HCT116 (cell line): ENCODE data around the gene ARFRP1. TPM values are rescaled to one million over a fixed set of nuclear protein-coding genes. Genes with fewer than 3 reads are reported as not detected.

Source experiments
- ATAC-seq: fragments of 200-7000 bp; cut with Tn5 transposase; 2 replicates; pipeline ENCODE4 v1.9.1; 2020; ENCODE audit warnings: mild to moderate bottlenecking, moderate library complexity
- BruUV-seq: library from RNA; stranded (reverse); fragments of 400-500 nt; replicated peaks from 2 replicates; lab custom pipeline; 2021; lab: Mats Ljungman, UMichigan
- CTCF ChIA-PET: fragments of 300-600 bp; sonication (Branson Sonifier 250); formaldehyde crosslinking; loops from one replicate; lab custom pipeline; 2021; ENCODE audit warnings: antibody characterized with exemption; lab: Charles Lee
- POLR2A ChIA-PET: fragments of 300-600, 350-600 bp; sonication (Branson Sonifier 250); formaldehyde crosslinking; loops from one replicate; lab custom pipeline; 2021; ENCODE audit warnings: antibody characterized with exemption; lab: Charles Lee
- RAD21 ChIA-PET, 2 experiments: fragments of 300-600 bp; sonication (Branson Sonifier 250); formaldehyde crosslinking; loops; one replicate each; lab custom pipeline; 2023; ENCODE audit warnings: low total read pairs in 2 of 2; ENCODE audit not compliant: uncharacterized antibody in 2 of 2, unreplicated experiment in 2 of 2, low non-redundant PET in 1 of 2; lab: Charles Lee
- DNase-seq: peaks from one replicate; pipeline ENCODE4 v3.0.0-alpha.2; 2010; ENCODE audit warnings: low read depth, low spot score
- H2AFZ ChIP-seq: fragments of 200-600 bp; shearing (Covaris generic), sonication (generic); 2 replicates; pipeline ENCODE4 v1.6.1; 2017; ENCODE audit warnings: low read depth, mixed run types, mixed read lengths, antibody characterized with exemption, low read length; ENCODE audit not compliant: poor library complexity, severe bottlenecking
- H3K27ac ChIP-seq: 2 replicates; pipeline ENCODE4 v1.5.1; 2012; ENCODE audit warnings: low read depth, low read length
- H3K27me3 ChIP-seq: fragments of 200-600 bp; sonication (generic); 2 replicates; pipeline ENCODE4 v1.6.1; 2016; ENCODE audit warnings: mixed run types, low read length, mixed read lengths; ENCODE audit not compliant: insufficient read depth
- H3K36me3 ChIP-seq, 2 experiments: fragments of 200-500 bp in 1 of 2; fragments of 200-600 bp in 1 of 2; sonication (Bioruptor generic) in 1 of 2; sonication (generic) in 1 of 2; 2 replicates each; pipeline versions ENCODE4 v1.5.1 to v1.6.1; 2014 to 2016; ENCODE audit warnings: low read length in 2 of 2, inconsistent platforms in 1 of 2, mixed read lengths in 1 of 2, mixed run types in 1 of 2; ENCODE audit not compliant: insufficient read depth in 2 of 2, control insufficient read depth in 1 of 2
- H3K4me1 ChIP-seq, 2 experiments: fragments of 200-600 bp in 1 of 2; sonication (generic) in 1 of 2; 2 replicates each; pipeline versions ENCODE4 v1.5.1 to v1.6.1; 2012 to 2017; ENCODE audit warnings: low read length in 2 of 2, inconsistent platforms in 1 of 2, mild to moderate bottlenecking in 1 of 2, mixed read lengths in 1 of 2, mixed run types in 1 of 2, moderate library complexity in 1 of 2; ENCODE audit not compliant: insufficient read depth in 2 of 2, control insufficient read depth in 1 of 2
- H3K4me2 ChIP-seq: fragments of 200-600 bp; sonication (generic); 2 replicates; pipeline ENCODE4 v1.6.1; 2017; ENCODE audit warnings: mixed run types, low read length, mixed read lengths
- H3K4me3 ChIP-seq, 2 experiments: fragments of 200-600 bp in 1 of 2; sonication (generic) in 1 of 2; replicated peaks in 1 of 2; 2 replicates each; pipeline ENCODE4 v1.5.1; 2011 to 2016; ENCODE audit warnings: low read length in 2 of 2, control low read depth in 1 of 2, low read depth in 1 of 2, mild to moderate bottlenecking in 1 of 2, mixed read lengths in 1 of 2, mixed run types in 1 of 2
- H3K79me2 ChIP-seq: fragments of 200-600 bp; sonication (generic); 2 replicates; pipeline ENCODE4 v1.6.1; 2017; ENCODE audit warnings: mild to moderate bottlenecking, mixed run types, low read length, moderate library complexity, mixed read lengths; ENCODE audit not compliant: insufficient read depth
- H3K9ac ChIP-seq: fragments of 200-600 bp; sonication (generic); 2 replicates; pipeline ENCODE4 v1.6.1; 2016; ENCODE audit warnings: low read length, mixed read lengths
- H3K9me2 ChIP-seq: fragments of 200-600 bp; sonication (generic), shearing (Covaris generic); 2 replicates; pipeline ENCODE4 v1.6.1; 2017; ENCODE audit warnings: mixed run types, mild to moderate bottlenecking, moderate library complexity; ENCODE audit not compliant: insufficient read depth
- H3K9me3 ChIP-seq, 2 experiments: fragments of 200-500 bp in 1 of 2; fragments of 200-600 bp in 1 of 2; sonication (Bioruptor generic) in 1 of 2; sonication (generic) in 1 of 2; 2 replicates each; pipeline ENCODE4 v1.6.1; 2014 to 2017; ENCODE audit warnings: low read length in 2 of 2, mixed read lengths in 2 of 2, inconsistent platforms in 1 of 2, low read depth in 1 of 2, mild to moderate bottlenecking in 1 of 2, mixed run types in 1 of 2, moderate library complexity in 1 of 2; ENCODE audit not compliant: control insufficient read depth in 1 of 2, insufficient read depth in 1 of 2
- H4K20me1 ChIP-seq: fragments of 200-600 bp; sonication (generic), shearing (Covaris generic); 2 replicates; pipeline ENCODE4 v1.6.1; 2017; ENCODE audit warnings: mixed run types, mild to moderate bottlenecking, moderate library complexity; ENCODE audit not compliant: insufficient read depth
- ATF3 ChIP-seq: IDR thresholded peaks from 2 replicates; pipeline ENCODE4 v1.6.1; 2012
- CBX3 ChIP-seq: IDR thresholded peaks from 2 replicates; pipeline ENCODE4 v1.6.1; 2012; ENCODE audit warnings: low read depth
- CEBPB ChIP-seq: IDR thresholded peaks from 2 replicates; pipeline ENCODE4 v1.6.1; 2012; ENCODE audit warnings: low read depth
- EGR1 ChIP-seq: IDR thresholded peaks from 2 replicates; pipeline ENCODE4 v1.6.1; 2012; ENCODE audit warnings: low read depth
- ELF1 ChIP-seq: IDR thresholded peaks from 2 replicates; pipeline ENCODE4 v1.6.1; 2012; ENCODE audit warnings: low read depth, borderline replicate concordance
- EZH2phosphoT487 ChIP-seq: fragments of 200-600 bp; IDR thresholded peaks from 2 replicates; pipeline ENCODE4 v1.6.1; 2018; ENCODE audit warnings: antibody characterized with exemption, borderline replicate concordance
- FOSL1 ChIP-seq: IDR thresholded peaks from 2 replicates; pipeline ENCODE4 v1.6.1; 2012; ENCODE audit warnings: low read depth
- JUND ChIP-seq: IDR thresholded peaks from 2 replicates; pipeline ENCODE4 v1.6.1; 2012
- POLR2A ChIP-seq: IDR thresholded peaks from 2 replicates; pipeline ENCODE4 v1.7.0; 2011; ENCODE audit warnings: borderline replicate concordance; ENCODE audit not compliant: insufficient read depth, insufficient read length; ENCODE audit errors: extremely low read depth
- POLR2AphosphoS5 ChIP-seq: IDR thresholded peaks from 2 replicates; pipeline ENCODE4 v1.6.1; 2011; ENCODE audit warnings: mild to moderate bottlenecking, low read depth, low read length, moderate library complexity
- RAD21 ChIP-seq: IDR thresholded peaks from 2 replicates; pipeline ENCODE4 v1.6.1; 2012; ENCODE audit warnings: low read depth, mild to moderate bottlenecking
- SP1 ChIP-seq: IDR thresholded peaks from 2 replicates; pipeline ENCODE4 v1.6.1; 2012; ENCODE audit warnings: low read depth
- SRF ChIP-seq: IDR thresholded peaks from 2 replicates; pipeline ENCODE4 v1.6.1; 2012; ENCODE audit warnings: low read depth
- YY1 ChIP-seq: IDR thresholded peaks from 2 replicates; pipeline ENCODE4 v1.6.1; 2011; ENCODE audit warnings: low read length, low read depth, moderate library complexity, mild to moderate bottlenecking; ENCODE audit not compliant: insufficient replicate concordance; ENCODE audit errors: extremely low read depth
- ZBTB33 ChIP-seq: IDR thresholded peaks from 2 replicates; pipeline ENCODE4 v1.6.1; 2011; ENCODE audit warnings: mild to moderate bottlenecking, low read length, moderate library complexity; ENCODE audit not compliant: insufficient replicate concordance; ENCODE audit errors: extremely low read depth
- ZNF274 ChIP-seq: fragments of 200-500 bp; sonication (Bioruptor generic); IDR thresholded peaks from 2 replicates; pipeline ENCODE4 v1.6.1; 2014; ENCODE audit warnings: mild to moderate bottlenecking, low read depth, low read length, inconsistent platforms
- intact Hi-C: fragments of 100-400 bp; cut with micrococcal nuclease; formaldehyde crosslinking; loops from 2 replicates; pipeline ENCODE4 v1.10.0; 2022
- total RNA-seq: library from RNA; stranded (reverse); gene quantifications from one replicate; pipeline ENCODE4 v1.2.1, GENCODE V29; 2021; ENCODE audit not compliant: unreplicated experiment
- TF ChIP-seq, protein P1 (sequence below): IDR thresholded peaks from 2 replicates; pipeline ENCODE4 v1.6.1; 2012; ENCODE audit warnings: low read depth
- TF ChIP-seq, protein P2 (sequence below): IDR thresholded peaks from 2 replicates; pipeline ENCODE4 v1.6.1; 2012

The ARFRP1 gene
- total RNA-seq, 1 experiment from 2014 or later: 53.7 TPM

GRCh38 chr20:63696628-63697356 is 11.0 kb downstream of the ARFRP1 start, which contains the start of gene TNFRSF6B:
Gene TNFRSF6B (plus strand): TSS chr20:63696652. CDS start chr20:63696768, 116 bp downstream.
- CTCF ChIA-PET: interaction anchor here (0.8 to 1.2 kb wide), 2 partner anchors 55 to 159 kb away, joined by 3 to 4 read pairs; no protein-coding TSS in a partner anchor

More at GRCh38 chr20:63696628-63697356, 11.0 kb downstream of the ARFRP1 start, which contains the start of gene TNFRSF6B:
- intact Hi-C loops: loop anchor here (2.0 to 5.0 kb wide), 5 partner anchors 14 to 261 kb away; partner anchors contain the start of genes PTK6, STMN3 and UCKL1
- peak; percentile 33 for ATAC-seq
- H2AFZ ChIP-seq: no peak within 1 kb of the TSS
- H4K20me1 ChIP-seq: no peaks in the 10 kb centered on the region
- H3K4me1 ChIP-seq: peaks cover 35 to 66% of the 10 kb centered on the region in 2 experiments
- TF ChIP-seq, protein P1, sequence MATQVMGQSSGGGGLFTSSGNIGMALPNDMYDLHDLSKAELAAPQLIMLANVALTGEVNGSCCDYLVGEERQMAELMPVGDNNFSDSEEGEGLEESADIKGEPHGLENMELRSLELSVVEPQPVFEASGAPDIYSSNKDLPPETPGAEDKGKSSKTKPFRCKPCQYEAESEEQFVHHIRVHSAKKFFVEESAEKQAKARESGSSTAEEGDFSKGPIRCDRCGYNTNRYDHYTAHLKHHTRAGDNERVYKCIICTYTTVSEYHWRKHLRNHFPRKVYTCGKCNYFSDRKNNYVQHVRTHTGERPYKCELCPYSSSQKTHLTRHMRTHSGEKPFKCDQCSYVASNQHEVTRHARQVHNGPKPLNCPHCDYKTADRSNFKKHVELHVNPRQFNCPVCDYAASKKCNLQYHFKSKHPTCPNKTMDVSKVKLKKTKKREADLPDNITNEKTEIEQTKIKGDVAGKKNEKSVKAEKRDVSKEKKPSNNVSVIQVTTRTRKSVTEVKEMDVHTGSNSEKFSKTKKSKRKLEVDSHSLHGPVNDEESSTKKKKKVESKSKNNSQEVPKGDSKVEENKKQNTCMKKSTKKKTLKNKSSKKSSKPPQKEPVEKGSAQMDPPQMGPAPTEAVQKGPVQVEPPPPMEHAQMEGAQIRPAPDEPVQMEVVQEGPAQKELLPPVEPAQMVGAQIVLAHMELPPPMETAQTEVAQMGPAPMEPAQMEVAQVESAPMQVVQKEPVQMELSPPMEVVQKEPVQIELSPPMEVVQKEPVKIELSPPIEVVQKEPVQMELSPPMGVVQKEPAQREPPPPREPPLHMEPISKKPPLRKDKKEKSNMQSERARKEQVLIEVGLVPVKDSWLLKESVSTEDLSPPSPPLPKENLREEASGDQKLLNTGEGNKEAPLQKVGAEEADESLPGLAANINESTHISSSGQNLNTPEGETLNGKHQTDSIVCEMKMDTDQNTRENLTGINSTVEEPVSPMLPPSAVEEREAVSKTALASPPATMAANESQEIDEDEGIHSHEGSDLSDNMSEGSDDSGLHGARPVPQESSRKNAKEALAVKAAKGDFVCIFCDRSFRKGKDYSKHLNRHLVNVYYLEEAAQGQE: no peak
- TF ChIP-seq RAD21: no peak
- TF ChIP-seq ATF3: no peak
- peak; percentile 89 for TF ChIP-seq POLR2AphosphoS5
- peak; percentile 27 for TF ChIP-seq YY1
- peak; percentile 28 for TF ChIP-seq POLR2A
- TF ChIP-seq EZH2phosphoT487: no peak
- no peak for TF ChIP-seq SP1
- TF ChIP-seq ZBTB33: no peak
- TF ChIP-seq, protein P2, sequence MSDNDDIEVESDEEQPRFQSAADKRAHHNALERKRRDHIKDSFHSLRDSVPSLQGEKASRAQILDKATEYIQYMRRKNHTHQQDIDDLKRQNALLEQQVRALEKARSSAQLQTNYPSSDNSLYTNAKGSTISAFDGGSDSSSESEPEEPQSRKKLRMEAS: no peak
- TF ChIP-seq JUND: no peak
- TF ChIP-seq SRF: no peak
- no peak for TF ChIP-seq ELF1
- TF ChIP-seq CEBPB: no peak
- no peak for TF ChIP-seq FOSL1
- no peak for TF ChIP-seq ZNF274
- no peak for TF ChIP-seq EGR1
- no peak for TF ChIP-seq CBX3
- TF ChIP-seq, all 23 proteins: peak for 3
- H3K36me3 ChIP-seq: peaks cover 0 to 8% of the 10 kb centered on the region in 2 experiments; a peak in 1 of 4 replicates
- H3K4me3 ChIP-seq: peak within 1 kb of the TSS; percentile 58 to 69
- no peaks in the 10 kb centered on the region for H3K9me2 ChIP-seq
- peak within 1 kb of the TSS; percentile 78 for H3K4me2 ChIP-seq
- TSS peak; percentile 80 for BruUV-seq
- ChIA-PET POLR2A (interaction anchor here (1.5 to 3.1 kb wide), 3 partner anchors 14 to 159 kb away, joined by 4 to 28 read pairs (median 12); no protein-coding TSS in a partner anchor), RAD21 (no interaction called here)
- H3K9me3 ChIP-seq: no peaks in the 10 kb centered on the region
- H3K27ac ChIP-seq: peak within 1 kb of the TSS; percentile 91
- peak within 1 kb of the TSS; percentile 71 for H3K9ac ChIP-seq
- peaks cover 10% of the 10 kb centered on the region; the same call in 1 of the 2 replicates for H3K79me2 ChIP-seq
- H3K27me3 ChIP-seq: no peaks in the 10 kb centered on the region
- no peak for DNase-seq
